ENCODE results near the gene MAP3K21. TPM values are rescaled to one million over a fixed set of nuclear protein-coding genes. Genes with fewer than 3 reads are reported as not detected.

The MAP3K21 gene
- total and polyA plus RNA-seq, 2 of the 8 experiments (the other 6 are each of a cell fraction or from before 2014, with no cell fraction given), result 21.2 to 21.8 TPM

GRCh38 chr1:233393084-233393840, 65.7 kb downstream of the MAP3K21 start:
- CTCF ChIA-PET (ENCODE audit: partially characterized antibody), result interaction anchor here (0.6 to 5.4 kb wide), 19 partner anchors 9 to 960 kb away, joined by 3 to 31 read pairs (median 4); no protein-coding TSS in a partner anchor
- H2BK15ac ChIP-seq (ENCODE audit: low read length), result no peak overlapping the region
- no peak overlapping the region for H2BK120ac ChIP-seq (replicated peaks; ENCODE audit: low read depth, low read length)
- H3K79me2 ChIP-seq (ENCODE audit: control insufficient read depth in 1 of 2, insufficient read depth in 2 of 2, low read length in 2 of 2), result no peaks in the 10 kb centered on the region
- no peak overlapping the region for H3K4me2 ChIP-seq (ENCODE audit: insufficient read depth in 1 of 2, low read depth in 2 of 2, low read length in 2 of 2)
- no peak overlapping the region for H3K18ac ChIP-seq (ENCODE audit: extremely low read depth, low read length)
- H3K4me1 ChIP-seq (replicated peaks in 1 of 4; ENCODE audit: control insufficient read depth in 3 of 4, insufficient read depth in 4 of 4, low read length in 3 of 4), result peaks cover 0 to 4% (median 0%) of the 10 kb centered on the region in 4 experiments; a peak in 2 of 7 replicates
- 83% methylated on average over 10 of the region's 10 CpGs; no CpG with 5 or more reads in 1 of the 2 experiments for WGBS, 2 experiments (ENCODE audit: extremely low coverage in 1 of 2, insufficient coverage in 1 of 2, insufficient read length in 1 of 2, insufficient replicate concordance in 2 of 2, low coverage in 1 of 2, low lambda C conversion rate in 2 of 2, missing lambda C conversion rate in 1 of 2)
- no peak overlapping the region for H2BK20ac ChIP-seq (ENCODE audit: low read length)
- no peak overlapping the region for H3K14ac ChIP-seq (ENCODE audit: insufficient read length)
- H2AK5ac ChIP-seq (ENCODE audit: low read depth, low read length), result no peak overlapping the region
- POLR2A ChIA-PET (ENCODE audit: partially characterized antibody), result interaction anchor here (0.6 to 1.1 kb wide), 2 partner anchors 521 to 814 kb away, joined by 3 read pairs; no protein-coding TSS in a partner anchor
- no peak overlapping the region for H3K23ac ChIP-seq (ENCODE audit: insufficient read length)
- H3K56ac ChIP-seq (replicated peaks; ENCODE audit: insufficient read length, low read depth, low read length), result no peak overlapping the region
- H3K79me1 ChIP-seq (ENCODE audit: low read depth, low read length), result no peaks in the 10 kb centered on the region
- peak overlapping the region; percentile 68 for H2AFZ ChIP-seq (ENCODE audit: low read length)
- H3K4me3 ChIP-seq (ENCODE audit: extremely low read depth in 1 of 4, insufficient read depth in 2 of 4, low read depth in 3 of 4, low read length in 4 of 4), result no peak overlapping the region
- H2BK5ac ChIP-seq (ENCODE audit: low read depth, low read length), result no peak overlapping the region
- no peak for FAIRE-seq
- H3K27me3 ChIP-seq (replicated peaks in 1 of 4; ENCODE audit: control insufficient read depth in 3 of 4, extremely low read depth in 1 of 4, insufficient read depth in 3 of 4, low read length in 3 of 4), result no peaks in the 10 kb centered on the region
- TF ChIP-seq HDAC2 (IDR thresholded peaks at IDR 0.05; ENCODE audit: borderline replicate concordance in 1 of 2, low read depth in 2 of 2, low read length in 2 of 2) (no peak), MAFK (IDR thresholded peaks at IDR 0.05; ENCODE audit: low read depth, low read length) (peak; percentile 79), BACH1 (IDR thresholded peaks at IDR 0.05; ENCODE audit: low read length) (peak; percentile 46; the same call in 1 of the 2 replicates)
- no peaks in the 10 kb centered on the region for H3K9me3 ChIP-seq (ENCODE audit: insufficient read depth in 2 of 2, low read depth in 1 of 2, low read length in 1 of 2)
- no peaks in the 10 kb centered on the region for H3K36me3 ChIP-seq (ENCODE audit: control insufficient read depth in 2 of 4, insufficient read depth in 4 of 4, low read length in 3 of 4)
- H3K4ac ChIP-seq (replicated peaks; ENCODE audit: insufficient read length, low read depth, low read length), result no peak overlapping the region
- DNase-seq (ENCODE audit: low read depth in 1 of 2, low spot score in 2 of 2), result no peak
- no peak overlapping the region for H4K5ac ChIP-seq (ENCODE audit: insufficient read length, low read depth, low read length)
- H4K20me1 ChIP-seq (replicated peaks in 1 of 2; ENCODE audit: control insufficient read depth in 1 of 2, insufficient read depth in 2 of 2, low read length in 2 of 2), result no peaks in the 10 kb centered on the region
- H4K91ac ChIP-seq (replicated peaks; ENCODE audit: insufficient read length, low read length), result no peak overlapping the region
- H3K23me2 ChIP-seq (ENCODE audit: low read depth, low read length), result peaks cover 3% of the 10 kb centered on the region; the same call in 1 of the 2 replicates
- no peak overlapping the region for H3K9ac ChIP-seq (replicated peaks in 1 of 4; ENCODE audit: extremely low read depth in 1 of 4, low read depth in 3 of 4, low read length in 3 of 4)
- no peak overlapping the region for H4K8ac ChIP-seq (ENCODE audit: extremely low read depth, insufficient read depth, low read length)
- H2BK12ac ChIP-seq (ENCODE audit: low read depth, low read length), result no peak overlapping the region
- no peak overlapping the region for H3K27ac ChIP-seq (ENCODE audit: low read depth, low read length)

Data from H1 (cell line).